Fibroblast of skin of left quadriceps (primary cell): Measurements from ENCODE around the gene MTUS2.

ENCODE experiments used
- DNase-seq, 2 experiments: peaks; one replicate each; pipeline ENCODE4 v3.0.0-alpha.2; 2013; ENCODE audit warnings: low read depth in 2 of 2

The MTUS2 gene

DNA sequence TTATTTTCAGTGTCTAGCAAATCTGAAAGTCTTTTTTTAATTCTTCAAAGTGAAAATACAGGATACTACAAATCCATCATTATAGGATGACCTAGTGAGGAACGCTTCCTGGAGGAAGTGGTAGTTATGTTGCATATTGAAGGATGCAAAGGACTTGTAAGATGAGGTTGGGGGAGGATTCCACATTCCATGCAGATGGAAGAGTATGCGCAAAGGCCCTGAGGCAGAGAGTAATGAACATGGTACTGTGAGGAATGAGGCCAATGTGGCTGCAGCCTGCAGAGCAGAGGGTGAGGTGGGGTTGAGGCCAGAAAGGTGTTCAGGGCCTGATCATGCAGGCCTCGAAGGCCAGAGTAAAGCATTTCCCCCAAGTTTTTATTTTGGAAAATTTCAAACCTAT, 202.8 kb downstream of the MTUS2 start:
- DNase-seq, result no peak

- no peak for DNase-seq
Measured at GRCh38 chr13:29024783-29025182, 204.6 kb downstream of the MTUS2 start.

DNA sequence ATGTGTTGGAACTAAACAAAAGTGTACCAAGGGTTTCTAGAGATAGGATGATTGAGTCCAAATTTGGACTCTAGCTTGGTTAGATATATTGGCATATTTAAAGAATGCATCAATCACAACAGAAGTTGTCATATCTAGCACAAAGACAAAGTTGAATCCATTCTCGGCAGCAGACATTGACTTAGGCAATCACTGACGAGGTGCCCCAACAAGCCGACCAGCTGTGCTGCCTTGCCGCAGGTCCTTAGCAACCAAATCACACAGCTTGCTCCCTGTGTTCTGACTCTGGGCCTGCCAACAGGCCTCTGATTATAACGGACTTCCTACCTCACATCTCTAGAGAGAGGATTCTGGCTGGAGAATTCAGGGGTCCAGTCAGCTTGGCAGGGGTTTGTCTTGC, 208.7 kb downstream of the MTUS2 start:
- DNase-seq, result no peak

- no peak for DNase-seq
Measured at GRCh38 chr13:29038700-29039099, 218.6 kb downstream of the MTUS2 start.

- no peak for DNase-seq
Measured at GRCh38 chr13:29039212-29039611, 219.1 kb downstream of the MTUS2 start.

- no peak for DNase-seq
Measured at GRCh38 chr13:29046588-29046987, 226.4 kb downstream of the MTUS2 start.

DNA sequence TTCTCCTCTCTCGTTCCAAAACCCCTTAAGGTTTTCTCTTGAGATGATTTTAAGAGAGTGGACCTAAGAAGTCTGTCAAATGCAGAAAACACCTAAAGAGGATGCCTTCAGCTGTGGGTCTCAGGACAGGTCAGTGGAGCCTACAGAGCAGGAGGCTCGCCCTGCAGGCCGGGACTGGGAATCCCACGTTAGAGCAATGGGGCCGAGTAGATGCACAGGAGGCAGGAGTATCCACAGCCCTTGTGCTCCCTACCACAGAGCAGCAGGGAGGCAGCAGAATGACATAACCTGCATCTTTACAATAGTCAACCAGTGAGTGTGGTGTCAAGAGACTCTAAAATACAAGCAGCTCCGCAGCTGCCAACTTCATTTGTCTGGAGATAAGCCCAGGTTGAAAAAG, 229.4 kb downstream of the MTUS2 start:
- no peak for DNase-seq

GRCh38 chr13:29050719-29051118, 230.6 kb downstream of the MTUS2 start:
- no peak for DNase-seq

- DNase-seq, result no peak
Measured at GRCh38 chr13:29059800-29060199, 239.7 kb downstream of the MTUS2 start.

- no peak for DNase-seq
Measured at GRCh38 chr13:29065142-29065541, 245.0 kb downstream of the MTUS2 start.

- DNase-seq, result no peak
Measured at GRCh38 chr13:29067306-29067945, 247.3 kb downstream of the MTUS2 start.

DNA sequence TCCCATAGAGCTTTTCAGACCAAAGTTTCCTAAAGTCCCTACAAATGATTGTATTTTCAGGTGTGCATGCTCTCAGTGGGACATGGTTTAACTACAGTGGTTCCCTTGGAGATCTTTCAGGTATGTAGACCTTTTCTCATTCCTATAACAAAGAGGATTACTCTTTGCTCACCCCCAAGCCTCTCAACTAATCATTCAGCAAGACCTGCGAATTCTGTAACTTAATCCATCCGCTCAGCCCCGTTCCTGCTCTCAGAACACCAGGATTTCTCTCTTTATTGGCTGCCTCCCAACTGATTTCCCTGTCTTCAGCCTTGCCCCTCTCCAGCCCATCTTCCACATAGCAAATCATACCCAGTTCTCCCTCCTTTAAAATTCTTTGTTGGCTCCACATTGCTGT, 253.6 kb downstream of the MTUS2 start:
- no peak for DNase-seq

DNA sequence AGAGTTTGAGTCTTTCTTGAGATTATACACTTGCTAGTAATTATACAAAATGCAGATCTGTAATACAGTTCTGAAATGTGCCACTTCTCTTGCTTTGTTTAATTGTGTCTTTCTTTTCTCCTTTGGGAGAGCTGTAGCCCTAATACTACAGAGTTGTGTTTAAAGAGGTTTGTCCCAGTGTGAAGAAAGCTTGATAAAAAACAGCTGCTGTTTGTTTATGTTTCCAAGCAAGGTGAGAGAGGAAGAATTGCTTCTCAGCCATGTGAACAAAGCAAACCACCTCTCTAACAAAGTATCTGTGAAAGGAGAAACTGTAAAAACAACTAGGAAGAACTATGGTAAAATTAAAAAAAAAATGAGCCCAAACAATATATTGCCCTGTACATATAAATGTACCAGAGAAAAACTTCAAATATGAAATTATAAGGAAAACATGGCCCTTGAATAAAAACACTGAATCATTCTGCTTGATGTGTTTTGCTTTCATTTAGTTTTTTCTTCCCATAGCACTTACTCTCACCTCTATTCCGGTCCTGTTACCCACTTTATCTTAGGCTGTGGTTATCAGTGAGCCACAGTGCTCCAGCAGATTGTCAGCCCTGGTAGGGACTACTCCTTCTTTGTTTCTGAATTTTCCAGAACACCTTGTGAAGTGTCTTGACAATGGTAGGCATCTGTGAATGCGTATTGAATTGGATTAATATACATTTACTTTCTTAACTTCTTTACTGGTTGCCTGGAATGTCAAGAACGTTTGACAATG, 257.1 kb downstream of the MTUS2 start:
- no peak for DNase-seq

- DNase-seq, result no peak
Measured at GRCh38 chr13:29081036-29081435, 260.9 kb downstream of the MTUS2 start.

- no peak for DNase-seq
Measured at GRCh38 chr13:29081697-29082440, 261.7 kb downstream of the MTUS2 start.

DNA sequence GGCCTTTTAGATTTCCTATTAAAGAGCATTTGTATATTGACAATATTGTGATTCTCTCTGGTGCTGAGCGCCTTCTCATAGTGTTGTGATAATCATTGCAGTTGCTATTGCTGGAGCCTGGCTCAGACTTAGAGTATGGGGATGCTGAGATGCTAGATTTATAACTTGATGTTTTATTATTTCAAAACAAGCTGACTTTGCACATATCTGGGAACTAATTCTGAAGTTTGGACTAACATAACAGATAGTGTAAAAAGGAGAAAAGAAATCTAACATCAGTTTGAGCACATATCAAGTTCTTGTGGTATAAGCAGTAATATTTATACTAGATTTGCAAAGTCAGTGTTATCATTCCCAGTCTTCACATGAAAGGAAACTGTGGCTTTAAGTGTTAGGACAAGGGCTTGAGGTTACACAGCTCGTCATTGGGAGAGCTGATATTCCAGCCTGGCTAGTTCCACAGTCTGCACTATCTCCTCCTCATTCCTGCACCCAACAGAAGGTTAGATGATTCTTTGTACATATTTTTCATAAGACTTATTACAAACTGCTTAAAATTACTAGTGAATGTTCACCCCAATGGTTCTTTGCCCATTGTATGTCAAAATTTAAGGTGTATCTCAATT, 279.8 kb downstream of the MTUS2 start:
- no peak for DNase-seq

DNA sequence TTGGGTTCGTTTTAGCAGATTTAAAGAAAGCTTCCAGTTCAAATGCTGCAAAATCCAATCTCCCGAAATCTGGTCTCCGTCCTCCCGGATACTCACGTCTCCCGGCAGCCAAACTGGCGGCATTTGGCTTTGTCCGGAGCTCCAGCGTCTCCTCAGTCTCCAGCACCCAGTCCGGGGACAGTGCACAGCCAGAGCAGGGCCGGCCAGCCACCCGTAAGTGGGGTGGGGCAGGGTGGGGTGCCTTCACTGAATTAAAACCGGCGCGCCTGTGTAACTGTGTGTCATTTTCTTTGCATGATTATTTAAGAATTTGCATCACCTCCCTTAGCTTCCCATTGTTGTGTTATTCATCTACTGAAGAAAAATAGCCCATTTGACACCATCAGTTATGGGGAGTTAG, 280.6 kb downstream of the MTUS2 start:
- no peak for DNase-seq

GRCh38 chr13:29101409-29101808, 281.3 kb downstream of the MTUS2 start:
- no peak for DNase-seq

DNA sequence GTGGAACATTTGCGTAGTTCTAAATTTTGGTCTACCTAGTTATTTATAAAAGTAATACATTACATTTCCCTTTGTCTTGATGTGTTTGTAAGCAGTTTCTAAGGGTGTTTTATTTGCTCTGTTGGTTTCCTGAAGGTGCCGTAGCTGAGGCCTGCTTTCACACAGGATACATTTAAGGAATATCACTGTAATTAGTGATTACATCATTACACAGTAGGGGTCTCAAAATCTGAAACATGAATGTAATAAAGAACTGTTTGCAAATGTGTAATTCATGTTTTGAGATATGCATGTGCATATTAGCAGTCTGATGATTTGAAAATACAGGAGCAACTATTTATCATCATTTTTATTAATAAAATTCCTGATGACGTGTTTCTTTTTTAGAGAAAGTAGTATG, 281.8 kb downstream of the MTUS2 start:
- DNase-seq, result no peak

DNA sequence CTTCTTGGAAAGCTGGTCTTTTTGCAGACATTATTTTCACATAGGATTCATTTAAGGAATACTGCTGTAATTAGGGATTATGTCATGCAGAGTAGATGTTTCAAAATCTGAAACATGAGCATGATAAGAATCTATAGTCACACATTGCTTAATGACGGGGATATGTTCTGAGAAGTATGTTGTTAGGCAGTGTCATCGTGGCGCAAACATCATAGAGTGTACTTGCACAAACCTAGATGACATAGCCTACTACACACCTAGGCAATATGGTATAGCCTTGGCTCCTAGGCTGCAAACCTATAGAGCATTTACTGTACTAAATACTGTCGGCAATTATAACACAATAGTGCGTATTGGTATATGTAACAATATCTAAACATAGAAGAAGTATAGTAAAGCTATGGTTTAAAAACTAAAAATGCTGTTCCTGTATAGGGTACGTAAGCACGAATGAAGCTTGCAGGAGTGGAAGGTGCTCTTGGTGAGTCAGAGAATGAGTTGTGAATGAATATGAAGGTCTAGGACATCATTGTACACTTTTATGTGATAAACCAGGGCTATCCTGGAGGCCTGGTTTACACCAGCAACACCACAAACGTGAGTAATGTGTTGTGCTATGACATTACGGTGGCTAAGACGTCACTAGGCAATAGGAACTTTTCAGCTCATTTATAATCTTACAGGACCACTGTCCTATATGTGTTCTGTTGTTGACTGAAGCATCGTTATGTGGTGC, 283.1 kb downstream of the MTUS2 start:
- DNase-seq, result no peak

- no peak for DNase-seq
Measured at GRCh38 chr13:29104461-29104860, 284.3 kb downstream of the MTUS2 start.

DNA sequence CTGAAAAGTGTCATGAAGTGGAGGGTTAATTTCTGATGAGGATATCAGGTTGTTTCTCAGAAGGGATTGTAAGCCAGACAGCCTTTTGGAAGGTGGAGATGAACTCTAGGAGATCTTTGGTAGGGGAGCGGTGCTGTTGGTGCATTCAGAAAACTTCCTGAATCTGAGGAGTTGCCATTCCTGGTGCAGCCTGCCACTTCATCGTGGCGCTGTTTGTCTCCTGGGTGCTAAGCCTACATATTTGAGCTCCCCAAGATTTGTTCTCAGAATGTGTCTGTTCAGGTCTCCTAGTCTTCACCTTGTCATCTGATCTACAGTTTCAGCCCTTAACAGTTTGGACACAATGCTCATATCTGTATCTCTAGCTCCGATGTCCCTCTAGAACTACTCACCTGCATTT, 285.6 kb downstream of the MTUS2 start:
- no peak for DNase-seq
